Measurements from ENCODE around the gene NDUFAF8.
"Not testable (repeated sequence)": the region's sequence is repeated elsewhere in the genome, so short reads cannot be mapped to it uniquely, and the experiment has no call there.

NDUFAF8 gene

DNA sequence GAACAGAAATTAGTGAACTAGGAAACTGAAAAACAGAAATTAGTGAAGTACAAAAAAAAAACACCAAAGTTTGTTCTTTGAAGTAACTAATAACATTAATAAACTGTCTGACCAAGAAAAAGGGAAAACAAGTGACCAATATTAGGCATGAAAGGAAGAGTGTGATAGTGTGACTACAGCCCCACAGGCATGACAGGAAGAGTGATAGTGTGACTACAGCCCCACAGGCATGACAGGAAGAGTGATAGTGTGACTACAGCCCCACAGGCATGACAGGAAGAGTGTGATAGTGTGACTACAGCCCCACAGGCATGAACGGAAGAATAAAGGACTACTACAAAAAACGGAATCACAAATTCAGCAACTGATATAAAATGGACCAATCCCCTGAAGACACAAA, 11.5 kb upstream of the NDUFAF8 start:
- not testable (repeated sequence) for DNase-seq

- no peak for DNase-seq
Measured at GRCh38 chr17:81228420-81228819, 10.7 kb upstream of the NDUFAF8 start.

DNA sequence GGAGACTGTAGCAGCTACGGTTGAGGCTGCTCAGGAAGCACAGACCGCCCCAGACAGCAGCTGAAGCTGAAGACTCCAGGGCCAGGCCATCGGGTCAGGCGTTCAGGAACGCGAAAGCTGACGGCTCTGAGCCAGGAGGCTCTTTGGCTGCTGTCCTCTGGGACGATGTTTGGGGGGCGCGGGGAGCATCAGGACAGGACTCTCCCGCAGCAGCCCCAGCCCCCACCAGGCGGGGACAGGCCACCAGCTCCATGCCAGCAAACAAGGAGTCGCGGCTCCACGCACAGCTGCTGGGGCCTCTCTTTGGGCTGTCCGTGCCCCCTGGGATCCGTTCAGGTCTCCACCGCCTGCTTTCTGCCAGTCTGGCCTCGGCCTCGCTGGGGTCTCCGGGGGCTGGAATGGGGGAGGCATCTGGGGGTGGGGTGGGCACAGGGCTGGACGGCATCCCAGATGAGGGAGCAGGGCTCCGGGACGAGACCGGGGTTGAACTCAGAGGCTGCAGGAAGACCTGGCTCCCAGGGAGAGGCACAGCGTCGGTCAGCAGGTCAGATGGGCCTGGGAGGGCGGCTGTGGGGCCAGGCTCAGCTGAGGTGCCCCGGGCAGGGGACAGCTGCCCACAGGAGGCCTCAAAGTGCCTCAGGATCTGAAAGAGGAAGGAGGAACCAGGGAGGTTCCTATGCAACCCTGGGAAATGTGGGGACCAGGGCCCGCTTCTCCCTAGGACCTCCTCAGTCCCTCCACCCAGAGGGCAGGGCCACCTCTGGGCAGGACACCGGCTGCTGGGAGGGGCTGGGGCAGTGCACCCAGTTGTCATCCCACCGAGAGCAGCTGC, 10.1 kb upstream of the NDUFAF8 start:
- DNase-seq, result no peak

DNA sequence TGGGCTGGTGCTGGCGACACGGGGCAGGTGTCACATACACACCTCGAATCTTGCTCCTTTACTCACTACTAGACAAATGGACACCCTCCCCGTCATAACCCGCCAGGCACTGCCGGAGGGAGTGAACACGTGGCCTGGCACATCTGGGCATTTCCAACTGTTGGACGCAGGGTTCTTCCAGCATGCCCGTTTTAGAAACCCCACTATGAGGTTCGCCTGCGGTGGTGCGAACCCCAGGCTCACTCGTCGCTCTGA, 9.5 kb upstream of the NDUFAF8 start:
- DNase-seq, result no peak

GRCh38 chr17:81230043-81230820, 8.9 kb upstream of the NDUFAF8 start:
- no peak for DNase-seq

DNA sequence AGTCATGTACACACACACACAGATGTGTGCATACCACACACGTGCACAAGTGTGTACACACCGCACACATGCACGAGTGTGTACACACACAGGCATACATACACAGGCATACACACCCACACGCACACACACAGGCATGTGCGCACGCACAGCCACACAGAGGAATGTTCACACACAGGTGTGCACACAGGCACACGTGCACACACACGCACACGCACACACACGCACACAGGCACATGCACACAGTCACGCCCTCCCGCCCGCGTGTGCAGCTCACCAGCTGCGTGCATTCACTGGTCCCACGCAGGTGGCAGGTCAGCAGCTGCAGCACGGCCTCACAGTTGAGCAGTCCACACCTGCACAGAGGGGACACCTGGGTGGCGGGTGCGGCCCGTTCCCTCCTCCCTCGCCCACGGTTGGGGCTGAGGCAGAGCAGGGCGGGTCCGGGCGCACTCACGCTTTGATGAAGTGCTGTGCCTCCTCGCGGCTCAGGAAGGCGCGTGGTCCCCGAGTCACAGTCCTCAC, 7.9 kb upstream of the NDUFAF8 start:
- DNase-seq, result no peak

- DNase-seq, result no peak
Measured at GRCh38 chr17:81231766-81232581, 7.1 kb upstream of the NDUFAF8 start.

DNA sequence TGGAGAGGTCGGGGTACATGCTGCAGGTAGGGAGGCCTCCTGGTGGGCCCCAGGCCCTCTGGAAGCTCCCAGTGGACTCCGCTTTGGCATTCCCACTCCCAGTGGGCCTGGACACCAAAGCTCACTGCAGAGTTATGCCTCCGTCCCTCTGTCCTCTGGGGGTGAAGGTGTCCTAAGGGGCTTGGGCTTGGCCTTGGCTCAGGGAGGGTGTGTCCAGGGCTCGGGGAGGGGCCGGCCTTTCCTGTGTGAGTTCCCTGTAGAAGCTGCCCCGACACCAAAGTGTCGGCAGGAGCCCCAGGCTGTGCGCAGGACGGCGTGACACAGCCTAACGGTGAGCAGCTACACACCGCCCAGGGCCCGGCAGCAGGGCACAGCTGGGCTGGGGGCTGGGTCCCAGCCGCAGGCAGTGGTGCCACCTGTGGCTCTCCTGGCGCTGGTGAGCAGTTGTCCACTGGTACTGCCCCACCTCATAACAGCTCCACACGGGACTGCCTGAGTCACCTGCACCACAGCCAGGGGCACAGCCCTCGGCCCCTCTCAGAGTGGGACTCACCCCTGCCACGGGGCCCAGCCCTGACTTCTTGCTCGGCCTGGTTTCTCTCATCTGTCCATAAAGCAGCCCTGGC, 6.4 kb upstream of the NDUFAF8 start:
- DNase-seq, result no peak

DNA sequence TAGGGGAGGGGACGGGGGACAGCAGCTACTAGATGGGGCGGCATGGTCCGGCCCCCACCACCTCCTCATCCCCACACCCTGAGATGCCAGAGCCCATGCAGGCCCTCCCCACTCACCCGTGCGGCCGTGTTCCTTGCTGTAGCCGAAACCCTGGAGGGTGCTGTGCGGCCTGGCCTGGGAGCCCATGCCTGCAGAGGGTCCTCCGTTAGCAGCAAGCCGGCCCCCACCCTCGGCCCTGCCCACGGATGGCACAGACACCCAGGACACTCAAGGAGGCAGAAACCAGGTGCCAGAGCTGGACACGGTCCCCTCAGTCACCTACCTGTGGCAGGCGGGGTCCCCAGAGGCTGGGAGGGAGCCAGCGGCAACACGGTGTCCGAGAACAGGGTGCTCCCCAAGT, 5.8 kb upstream of the NDUFAF8 start:
- no peak for DNase-seq

- no peak for DNase-seq
Measured at GRCh38 chr17:81233811-81234505, 5.2 kb upstream of the NDUFAF8 start.

DNA sequence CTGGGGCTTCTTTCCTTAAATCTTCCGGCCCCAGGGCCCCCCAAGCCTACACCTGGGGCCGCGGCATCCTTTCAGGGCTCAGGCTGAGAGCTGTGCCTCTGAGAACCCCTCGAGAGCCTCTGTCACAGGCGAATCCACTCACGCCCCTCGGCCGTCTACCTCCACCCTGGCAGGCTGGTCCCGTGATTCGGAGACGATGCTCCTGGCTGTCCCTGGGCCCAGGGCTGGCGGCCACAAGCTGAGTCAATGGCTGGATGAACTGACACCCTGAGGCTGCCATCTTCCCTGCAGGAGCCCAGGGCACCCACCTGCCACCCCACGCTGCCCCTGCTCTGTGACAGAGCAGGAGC, 4.6 kb upstream of the NDUFAF8 start:
- no peak for DNase-seq

DNA sequence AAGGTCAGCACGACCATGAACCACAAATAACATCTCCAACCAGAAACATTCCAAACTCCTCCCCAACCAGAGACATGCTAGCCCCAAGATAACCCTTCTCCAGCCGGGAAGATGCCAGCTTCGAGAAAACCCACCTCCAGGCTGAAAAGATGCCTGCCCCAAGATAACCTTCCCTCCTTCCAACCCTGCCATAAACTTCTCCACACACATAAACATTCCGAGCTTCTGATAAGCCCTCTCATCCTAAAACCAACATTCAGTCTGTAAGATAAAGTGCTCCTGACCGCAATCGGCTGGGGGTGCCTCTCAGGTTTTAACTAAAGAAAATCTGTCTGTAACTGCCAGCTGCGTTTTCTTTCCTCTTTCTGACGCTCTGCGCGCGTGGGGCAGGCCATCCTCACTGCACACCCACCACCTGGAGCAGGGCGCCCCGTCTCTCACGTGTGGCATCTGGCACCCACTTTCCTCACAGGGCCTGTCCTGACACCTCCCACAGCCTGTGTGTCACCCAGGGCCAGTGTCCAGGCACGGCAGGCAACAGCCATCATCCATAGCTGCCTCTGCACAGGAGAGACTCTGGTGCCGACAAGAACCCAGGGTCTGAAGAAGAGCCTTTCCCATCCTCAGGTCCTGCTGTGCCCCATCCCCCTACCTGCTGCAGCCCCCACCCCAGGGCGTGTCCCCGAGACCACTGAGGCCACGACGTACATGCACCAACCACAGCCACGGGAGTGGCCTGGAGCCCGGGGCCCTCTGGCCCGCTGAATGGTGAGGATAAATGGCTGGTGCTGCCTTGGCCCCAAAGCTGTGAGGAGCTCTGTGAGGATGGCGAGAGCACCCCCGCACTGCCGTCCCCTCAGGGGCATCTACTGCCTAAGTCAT, 3.9 kb upstream of the NDUFAF8 start:
- no peak for DNase-seq

DNA sequence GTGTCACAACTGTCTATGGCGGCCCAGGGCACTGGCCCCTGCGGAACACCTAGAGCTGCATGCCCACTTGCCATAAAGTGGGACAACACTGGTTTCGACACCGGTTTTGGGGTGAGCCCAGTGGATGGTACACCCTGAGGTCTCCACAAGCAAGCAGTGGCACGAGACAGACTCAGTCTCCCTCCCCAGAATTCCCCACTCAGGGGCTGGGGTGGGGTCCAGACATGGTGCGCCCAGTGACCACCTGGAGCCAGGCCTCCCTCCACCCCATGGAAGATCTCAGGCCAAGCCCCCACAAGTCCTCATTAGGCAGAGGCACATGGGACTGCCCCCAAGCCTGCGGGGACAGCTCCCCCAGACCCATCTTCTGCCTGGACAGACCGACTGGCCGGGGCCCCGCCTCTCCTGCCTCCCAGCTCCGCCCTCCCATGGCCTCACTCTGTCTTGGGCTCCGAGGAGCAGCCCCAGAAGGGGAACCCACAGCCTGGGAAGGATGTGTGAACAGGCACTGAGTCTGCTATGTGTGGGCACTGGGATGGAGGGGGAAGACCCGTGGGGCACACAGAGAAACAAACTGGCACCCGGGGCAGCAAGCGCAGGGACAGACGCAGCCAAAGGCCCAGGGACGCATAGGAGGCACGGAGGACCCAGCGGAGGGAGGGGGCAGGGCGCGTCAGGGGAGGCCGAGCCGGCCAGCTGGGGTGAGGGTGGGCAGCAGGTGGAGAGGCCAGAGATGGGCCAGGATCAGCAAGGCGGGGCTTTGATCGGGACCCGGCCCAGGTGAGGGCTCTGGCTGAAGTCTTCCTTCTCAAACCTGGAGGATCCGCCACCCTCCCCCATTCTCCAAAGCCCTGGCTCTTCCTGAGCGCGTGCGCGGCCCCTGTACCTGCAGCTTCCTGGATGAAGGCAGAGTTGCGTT, 3.0 kb upstream of the NDUFAF8 start:
- DNase-seq, result no peak

DNA sequence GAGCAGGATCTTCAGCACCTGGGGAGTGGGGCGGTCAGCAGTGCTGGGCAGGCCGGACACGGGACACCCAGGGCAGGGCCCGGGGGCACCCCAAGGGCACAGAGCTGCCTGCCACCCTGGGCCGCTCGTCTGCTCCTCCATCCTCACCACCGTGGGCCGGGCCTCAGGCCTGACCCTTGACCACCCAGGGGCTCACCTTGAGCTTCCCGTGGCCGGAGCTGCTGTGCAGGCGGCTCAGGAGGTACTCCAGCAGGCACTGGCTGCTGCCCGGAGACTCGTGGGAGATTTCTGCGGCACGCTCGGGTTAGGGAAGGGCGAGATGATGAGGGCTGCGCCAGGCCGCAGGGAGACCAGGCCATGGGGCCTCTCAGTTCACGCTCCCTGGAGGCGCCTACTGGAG, 2.3 kb upstream of the NDUFAF8 start:
- DNase-seq, result no peak

- no peak for DNase-seq
Measured at GRCh38 chr17:81237591-81238489, 1.3 kb upstream of the NDUFAF8 start.

DNA sequence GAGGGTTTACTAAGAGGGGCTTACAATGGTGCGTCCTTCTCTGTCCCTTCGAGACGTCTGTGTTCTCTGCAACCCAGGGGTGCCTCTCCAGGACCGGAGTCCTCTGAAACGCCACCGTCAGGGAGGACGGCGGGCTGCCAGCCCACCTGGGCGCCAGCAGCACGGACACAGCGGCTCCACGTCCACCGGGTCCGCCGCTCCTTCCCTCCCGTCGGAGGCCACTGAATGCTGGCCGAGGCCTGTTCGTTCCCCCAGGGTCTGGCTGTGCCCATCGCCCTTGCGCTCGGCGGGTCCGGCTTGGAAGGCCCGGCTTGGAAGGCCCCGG, 666 bp upstream of the NDUFAF8 start:
- DNase-seq, result no peak

DNA sequence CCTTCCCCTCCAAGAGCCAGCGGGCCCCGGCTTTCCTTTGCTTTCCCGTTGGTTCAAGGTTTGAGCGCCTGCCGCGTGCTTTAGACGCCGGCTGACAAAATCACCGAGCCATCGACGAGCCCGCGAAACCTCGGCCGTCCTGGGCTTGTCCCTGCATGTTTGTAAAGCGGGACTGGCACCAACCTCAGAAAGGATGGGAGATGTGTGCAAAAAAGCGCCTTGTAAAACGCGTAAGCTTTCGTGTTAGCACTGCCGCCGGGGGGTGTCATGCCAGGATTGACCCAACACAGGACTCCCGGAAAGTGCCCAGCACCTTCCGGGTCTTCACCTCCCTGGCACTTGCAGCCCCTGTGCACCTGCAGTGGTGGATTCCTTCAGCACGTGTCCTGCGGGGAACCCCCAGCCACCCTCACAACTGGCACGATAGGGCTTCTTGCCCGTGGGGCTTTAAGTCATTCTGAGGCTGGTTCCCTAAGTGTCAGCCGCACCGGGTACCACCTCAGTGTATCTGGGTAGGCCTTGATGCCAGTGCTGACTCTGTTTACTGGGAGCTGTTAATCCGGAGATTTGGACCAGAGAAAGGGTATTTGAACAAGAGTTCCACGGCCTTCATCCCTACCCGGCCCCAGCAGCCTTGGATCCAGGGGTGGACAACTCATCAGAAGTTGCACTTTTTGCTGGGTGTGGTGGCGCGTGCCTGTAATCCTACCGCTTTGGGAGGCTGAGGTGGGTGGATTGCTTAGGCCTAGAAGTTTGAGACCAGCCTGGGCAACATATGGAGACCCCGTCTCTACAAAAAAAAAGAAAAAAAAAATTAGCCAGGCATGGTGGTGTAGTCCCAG, 817 bp downstream of the NDUFAF8 start:
- DNase-seq, result peak; percentile 9

DNA sequence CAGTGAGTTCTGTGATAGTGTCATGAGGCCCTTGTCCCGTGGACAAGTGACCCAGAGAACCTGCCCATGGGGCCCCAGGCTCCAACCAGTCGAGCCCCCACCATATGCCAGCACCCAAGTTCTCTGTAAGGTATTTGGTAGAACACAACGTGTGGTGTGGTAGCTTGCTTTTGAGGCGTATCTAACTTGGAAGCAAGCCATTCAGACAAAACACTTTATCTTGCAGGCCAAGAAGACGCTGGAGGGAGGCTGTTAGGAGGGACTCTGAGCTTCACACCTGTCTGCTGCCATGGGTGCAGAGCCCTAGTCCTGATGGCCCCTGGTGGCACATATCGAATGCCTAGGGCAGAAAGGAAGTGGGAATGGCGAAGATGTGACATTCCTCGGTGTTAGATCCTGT, 1.6 kb downstream of the NDUFAF8 start:
- DNase-seq, result no peak
